SW 1271 (cell line): ENCODE measurements around the gene AGBL1.
"Not testable (repeated sequence)": the region's sequence is repeated elsewhere in the genome, so short reads cannot be mapped to it uniquely, and the experiment has no call there.

ENCODE experiments used
- DNase-seq, 2 experiments: peaks; one replicate each; lab custom pipeline; 2025; lab: John Stamatoyannopoulos, UW

AGBL1 gene

GRCh38 chr15:86948719-86949118 lies 869.0 kb downstream of the AGBL1 start:
- no peak for DNase-seq

GRCh38 chr15:86959254-86959653 lies 879.6 kb downstream of the AGBL1 start:
- DNase-seq = no peak

DNA sequence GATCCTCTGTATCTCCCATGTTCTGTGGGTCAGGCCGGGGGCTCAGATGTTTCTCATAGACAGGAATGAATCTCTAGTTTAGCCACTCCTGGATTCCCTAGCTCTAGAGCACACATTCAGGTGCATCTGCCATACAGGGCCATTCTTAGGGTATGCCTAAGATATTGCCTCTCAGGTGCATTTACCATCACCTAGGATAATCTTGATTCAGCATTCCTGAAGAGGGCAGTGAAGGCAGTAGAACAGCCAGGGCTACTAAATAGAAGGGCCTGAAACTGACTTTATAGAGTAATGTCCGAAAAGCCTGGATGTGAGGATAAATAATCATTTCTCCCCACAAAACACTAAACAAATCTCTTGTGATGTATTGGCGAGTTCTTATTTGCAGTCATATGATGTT lies 882.0 kb downstream of the AGBL1 start:
- DNase-seq = no peak

GRCh38 chr15:86964271-86964670 lies 884.6 kb downstream of the AGBL1 start:
- no peak for DNase-seq

DNA sequence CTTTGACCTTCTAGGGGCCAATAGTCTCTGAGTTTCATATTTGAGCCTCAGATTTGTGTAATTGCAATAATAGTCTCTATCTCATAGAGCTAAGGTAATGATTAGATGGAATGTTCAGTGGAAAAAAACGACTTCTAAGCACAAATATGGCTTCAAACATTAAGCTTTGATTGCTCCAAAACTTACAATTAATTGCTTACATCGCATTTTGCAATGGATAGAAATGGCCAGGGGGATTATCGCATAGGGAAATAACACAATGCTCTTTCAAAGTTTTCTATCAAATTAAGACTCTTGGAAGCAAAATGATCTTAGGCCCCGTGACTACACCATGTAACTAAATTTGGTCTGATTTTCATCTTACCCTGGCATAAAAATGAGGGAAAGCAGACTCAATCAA lies 888.6 kb downstream of the AGBL1 start:
- DNase-seq = no peak

GRCh38 chr15:86969364-86969763 lies 889.7 kb downstream of the AGBL1 start:
- DNase-seq = no peak

GRCh38 chr15:86973284-86973844 lies 893.7 kb downstream of the AGBL1 start:
- DNase-seq = no peak

DNA sequence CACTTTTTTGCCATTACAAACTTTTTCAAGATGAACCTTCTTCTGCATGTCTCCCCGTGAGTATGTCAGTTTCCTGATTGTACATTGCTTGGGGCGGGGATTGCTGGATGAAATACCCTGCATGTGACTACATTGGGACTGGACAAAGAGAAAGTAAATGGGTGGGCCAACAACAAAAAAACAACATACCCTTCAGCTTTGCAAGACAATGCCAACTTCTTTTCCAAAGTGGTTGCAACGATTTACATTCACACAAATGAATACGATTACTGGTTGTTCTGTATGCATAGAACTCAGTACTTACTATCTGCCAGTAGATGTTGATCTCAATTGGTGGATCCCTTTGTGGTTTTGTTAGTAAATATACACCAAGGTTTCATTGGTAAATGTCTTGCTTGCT lies 908.4 kb downstream of the AGBL1 start:
- no peak for DNase-seq

GRCh38 chr15:87021751-87022150 lies 942.1 kb downstream of the AGBL1 start:
- DNase-seq = no peak

DNA sequence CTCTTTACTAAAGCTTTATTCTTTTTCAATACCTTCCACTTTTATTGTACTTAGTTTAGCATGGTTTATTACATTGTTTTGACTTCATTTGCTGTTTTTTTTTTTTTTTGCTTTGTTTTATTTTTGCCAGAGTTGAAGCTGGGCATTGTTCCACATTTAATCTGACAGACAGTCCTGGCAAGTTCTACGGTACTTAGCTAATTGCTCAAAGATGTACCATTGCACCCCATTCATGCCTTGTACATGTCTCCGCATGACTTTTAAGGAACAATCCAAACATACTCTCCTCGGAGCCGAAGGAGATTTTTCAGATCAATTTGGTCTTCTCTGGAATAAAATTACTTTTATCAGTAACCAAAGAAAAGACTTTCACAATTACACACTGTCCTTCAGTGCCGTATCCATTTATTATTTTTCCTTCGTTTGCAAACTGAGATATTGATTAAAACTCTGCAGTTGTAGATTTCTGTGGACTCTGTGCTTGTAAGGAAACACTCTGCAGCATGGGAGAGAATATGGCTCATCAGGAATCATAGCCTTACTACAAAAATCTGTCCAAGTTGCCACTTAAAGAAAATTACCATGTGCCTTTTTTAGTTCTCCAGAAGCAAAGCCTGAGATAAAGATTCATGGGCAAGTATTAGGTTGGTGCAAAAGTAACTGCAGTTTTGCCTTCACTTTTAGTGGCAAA lies 952.0 kb downstream of the AGBL1 start:
- no peak for DNase-seq

DNA sequence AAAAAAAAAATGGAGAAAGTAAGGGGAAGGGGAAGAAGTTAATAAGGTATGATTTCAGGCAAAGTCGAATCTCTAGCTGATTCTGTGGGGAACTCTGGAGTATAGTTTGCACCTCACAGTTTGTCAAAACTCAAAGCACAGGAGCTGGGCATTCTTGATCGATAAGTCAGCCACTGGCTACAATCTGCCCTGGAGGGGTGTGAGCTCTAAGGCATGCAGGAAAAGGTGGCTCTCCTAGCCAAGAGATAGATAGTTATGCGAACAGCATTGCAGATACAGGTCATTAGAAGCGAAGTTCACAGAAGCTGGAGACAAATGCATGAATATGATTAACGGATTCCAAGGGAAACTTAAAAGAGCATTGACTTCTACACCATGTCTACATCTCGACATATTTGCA lies 952.6 kb downstream of the AGBL1 start:
- no peak for DNase-seq

DNA sequence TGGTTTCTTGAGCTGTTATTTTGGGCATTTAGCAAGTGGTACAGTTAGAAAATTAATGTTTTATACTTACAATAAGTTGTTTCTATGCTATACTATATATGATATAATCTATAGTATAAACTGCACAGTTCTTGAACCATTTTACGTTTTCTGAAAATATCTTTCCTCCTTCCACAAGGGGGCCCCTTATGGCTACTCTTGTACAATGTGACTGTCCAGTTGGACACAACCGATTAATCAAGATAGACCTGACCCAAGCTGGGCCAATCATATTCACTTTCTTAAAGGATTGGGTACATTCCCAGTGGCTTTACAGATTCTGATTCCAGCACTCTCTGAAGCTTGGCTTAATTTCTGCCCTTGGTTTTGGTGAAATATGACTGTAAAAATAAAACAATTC lies 953.4 kb downstream of the AGBL1 start:
- DNase-seq = peak in 1 of 2 experiments; percentile 42

DNA sequence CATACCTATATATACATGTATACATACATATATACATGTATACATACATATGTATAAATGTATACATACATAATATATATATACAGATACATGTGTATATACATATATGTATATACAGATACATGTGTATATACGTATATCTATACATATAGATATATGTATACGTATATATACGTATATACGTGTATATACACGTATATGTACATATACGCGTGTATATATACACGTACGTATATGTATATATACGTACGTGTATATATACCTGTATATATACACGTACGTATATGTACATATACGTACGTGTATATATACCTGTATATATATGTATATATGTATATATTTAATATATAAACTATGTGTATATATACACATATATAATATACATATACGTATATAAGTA lies 955.2 kb downstream of the AGBL1 start:
- DNase-seq = no peak

DNA sequence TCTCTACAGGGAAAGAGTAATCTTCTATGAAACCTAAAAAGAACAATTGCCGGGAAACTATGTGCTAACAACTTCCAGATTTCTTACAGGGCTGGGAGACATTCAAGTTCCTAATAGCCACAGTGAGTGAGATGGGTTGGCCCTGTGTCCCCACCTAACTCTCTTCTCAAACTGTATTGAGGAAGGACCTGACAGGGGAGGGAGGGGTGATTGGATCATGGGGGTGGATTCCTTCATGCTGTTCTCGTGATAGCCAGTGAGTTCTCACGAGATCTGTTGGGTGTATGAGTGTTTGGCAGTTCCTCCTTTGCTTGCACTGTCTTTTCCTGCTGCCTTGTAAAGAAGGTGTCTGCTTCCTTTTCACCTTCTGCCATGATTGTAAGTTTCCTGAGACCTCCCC lies 958.7 kb downstream of the AGBL1 start:
- DNase-seq = no peak

GRCh38 chr15:87042619-87043018 lies 962.9 kb downstream of the AGBL1 start:
- DNase-seq = not testable (repeated sequence)

- DNase-seq = no peak
Measured at GRCh38 chr15:87045746-87046145, 966.1 kb downstream of the AGBL1 start.

GRCh38 chr15:87047203-87047965 lies 967.7 kb downstream of the AGBL1 start:
- no peak for DNase-seq
